Activated T-helper 1 cell treated with anti-CD3 and anti-CD28 coated beads, Interleukin-2, amount 50 U/mL, for 16 hours (primary cell): ENCODE results near the gene ACTR3.

Experiments
- DNase-seq, 2 donors: peaks; one replicate each; pipeline ENCODE4 v3.0.0-alpha.2; 2020; ENCODE audit warnings: low read depth in 1 of 2, low spot score in 1 of 2

ACTR3 gene

DNA sequence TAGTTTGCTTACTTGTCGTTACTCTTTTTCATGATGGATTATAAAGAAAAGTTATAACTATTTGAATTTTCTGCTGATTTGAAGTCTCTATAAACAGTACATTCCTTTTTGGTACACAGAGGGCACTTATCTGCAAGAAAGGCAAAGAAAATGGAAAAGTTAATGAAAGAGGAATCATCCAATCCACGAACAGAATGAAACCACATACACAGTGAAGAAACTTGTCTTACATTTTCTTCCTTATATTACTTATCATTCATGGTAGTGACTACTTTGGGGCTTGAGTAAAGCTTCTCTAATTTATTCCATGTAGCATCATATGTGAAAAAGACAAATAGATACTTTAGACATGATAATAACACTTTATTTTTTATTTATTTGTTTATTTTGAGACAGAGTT lies 14.8 kb upstream of the ACTR3 start:
- DNase-seq, result no peak

GRCh38 chr2:113876503-113877387 lies 13.1 kb upstream of the ACTR3 start:
- peak; percentile 20 to 53 for DNase-seq

DNA sequence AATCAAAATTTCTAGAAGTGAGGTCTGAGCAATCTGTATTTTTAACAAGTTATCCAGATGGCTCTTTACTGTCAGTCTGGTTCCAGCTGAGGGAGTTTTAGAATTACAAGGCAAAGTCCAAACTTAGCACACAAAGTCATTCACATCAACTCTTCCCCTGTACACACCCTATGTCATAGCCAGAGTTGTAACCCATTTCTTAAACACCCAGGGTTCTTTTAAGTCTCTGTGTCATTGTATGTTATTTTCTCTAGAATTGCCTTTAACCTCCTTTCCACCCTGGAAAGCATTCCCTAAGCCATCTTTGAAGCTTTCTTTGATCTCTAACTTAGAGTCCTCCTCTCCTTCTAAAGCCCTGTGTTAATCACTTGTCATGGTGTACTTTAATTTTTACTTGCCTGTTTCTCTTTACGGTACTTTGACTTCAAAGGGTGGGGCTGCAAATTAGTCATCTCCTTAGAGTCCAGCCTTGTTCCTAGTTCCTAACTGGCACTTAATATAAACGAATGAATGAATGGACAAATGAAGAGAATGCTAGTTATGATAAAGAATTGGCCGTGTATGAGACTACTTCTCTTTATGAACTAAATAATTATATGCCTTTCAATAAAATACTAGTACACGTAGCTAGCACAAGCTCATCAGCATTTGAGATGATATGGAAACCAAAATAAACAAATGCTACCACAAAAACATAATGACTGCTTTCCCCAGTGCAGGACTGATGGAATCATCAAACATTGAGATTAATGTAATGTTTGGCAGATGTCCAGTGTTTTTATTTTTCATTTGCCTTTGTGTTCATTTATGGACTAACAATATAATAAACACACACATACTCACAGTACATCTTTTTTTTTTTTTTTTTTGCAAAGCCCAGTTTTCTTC lies 11.9 kb upstream of the ACTR3 start:
- DNase-seq, result no peak

GRCh38 chr2:113878743-113879142 lies 11.1 kb upstream of the ACTR3 start:
- no peak for DNase-seq

- DNase-seq, result no peak
Observed at GRCh38 chr2:113879457-113879856, 10.4 kb upstream of the ACTR3 start.

DNA sequence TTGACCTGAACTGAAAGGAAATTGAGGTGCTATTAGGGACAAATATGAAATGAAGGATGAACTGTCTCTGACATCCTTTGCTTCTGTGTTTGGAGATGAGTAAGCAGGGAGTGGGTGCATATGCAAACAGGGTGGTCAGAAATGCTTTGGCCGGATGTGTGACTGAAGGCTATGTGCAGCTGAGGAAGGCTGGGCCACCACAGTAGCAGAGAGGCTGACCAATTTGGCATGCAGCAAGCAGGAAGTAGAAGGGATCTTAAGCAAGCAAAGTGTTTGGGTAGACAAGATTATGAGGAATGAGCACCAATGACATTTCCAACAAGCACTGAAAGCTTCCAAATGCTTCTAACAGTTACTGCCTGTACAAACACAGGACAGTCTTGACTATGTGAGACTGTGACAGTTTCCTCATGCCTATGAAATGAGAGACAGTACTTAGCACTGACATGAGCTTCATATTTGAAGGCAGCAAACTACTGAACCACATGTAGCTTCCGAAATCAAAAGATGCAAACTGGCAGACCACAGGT lies 3.3 kb upstream of the ACTR3 start:
- DNase-seq, result no peak

- no peak for DNase-seq
Observed at GRCh38 chr2:113887009-113887792, 2.7 kb upstream of the ACTR3 start.

GRCh38 chr2:113888641-113889470 lies 1.0 kb upstream of the ACTR3 start:
- DNase-seq, result no peak

DNA sequence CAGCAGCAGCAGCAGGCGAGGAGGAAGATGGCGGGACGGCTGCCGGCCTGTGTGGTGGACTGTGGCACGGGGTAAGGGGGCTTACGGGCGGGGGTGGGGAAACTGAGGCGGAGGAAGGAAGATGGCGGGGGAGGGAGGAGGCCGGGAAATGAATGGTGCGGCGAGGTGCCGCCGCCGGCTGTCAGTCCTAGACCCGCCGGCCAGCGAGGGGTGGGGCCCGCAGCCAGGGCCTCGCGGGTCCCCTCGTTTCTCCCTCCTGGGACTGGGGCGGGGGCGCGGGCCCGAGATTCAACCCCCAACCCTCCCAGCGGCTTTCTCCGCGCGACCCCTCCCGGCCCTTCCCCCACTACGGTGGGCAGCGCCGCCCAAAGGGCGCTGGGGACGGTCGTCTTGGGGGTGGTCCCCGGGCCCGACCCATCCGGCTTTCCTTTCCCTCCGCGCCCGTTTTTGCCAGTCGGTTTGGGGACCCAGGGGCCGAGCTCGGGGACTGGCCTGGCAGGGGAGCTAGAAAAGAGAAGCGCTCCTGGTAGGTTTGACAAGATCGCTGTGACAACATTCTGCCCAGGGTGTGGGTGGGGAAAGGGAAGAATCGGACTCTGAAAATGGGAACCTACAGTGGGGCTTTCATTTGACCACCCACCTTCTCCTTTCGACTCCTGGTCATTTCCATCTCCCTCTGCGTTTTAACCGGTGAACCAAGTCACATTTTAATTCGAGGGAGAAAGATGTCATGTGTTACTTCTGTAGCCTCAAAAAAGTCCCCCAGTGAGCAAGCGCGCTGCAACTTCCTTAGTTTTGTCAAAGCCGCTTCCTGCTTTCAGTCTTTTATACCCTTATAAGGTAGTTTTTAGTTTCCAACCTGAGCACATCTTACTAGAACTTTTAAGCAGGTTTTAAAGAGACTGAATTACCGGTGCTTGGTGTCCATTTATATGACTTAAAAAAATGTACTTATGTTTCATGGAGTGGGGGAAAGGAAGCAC lies 655 bp downstream of the ACTR3 start:
- DNase-seq, result peak; percentile 46 to 57

- no peak for DNase-seq
Observed at GRCh38 chr2:113891265-113891959, 1.5 kb downstream of the ACTR3 start.

- DNase-seq, result no peak
Observed at GRCh38 chr2:113892004-113892710, 2.3 kb downstream of the ACTR3 start.

- no peak for DNase-seq
Observed at GRCh38 chr2:113894156-113894743, 4.4 kb downstream of the ACTR3 start.

DNA sequence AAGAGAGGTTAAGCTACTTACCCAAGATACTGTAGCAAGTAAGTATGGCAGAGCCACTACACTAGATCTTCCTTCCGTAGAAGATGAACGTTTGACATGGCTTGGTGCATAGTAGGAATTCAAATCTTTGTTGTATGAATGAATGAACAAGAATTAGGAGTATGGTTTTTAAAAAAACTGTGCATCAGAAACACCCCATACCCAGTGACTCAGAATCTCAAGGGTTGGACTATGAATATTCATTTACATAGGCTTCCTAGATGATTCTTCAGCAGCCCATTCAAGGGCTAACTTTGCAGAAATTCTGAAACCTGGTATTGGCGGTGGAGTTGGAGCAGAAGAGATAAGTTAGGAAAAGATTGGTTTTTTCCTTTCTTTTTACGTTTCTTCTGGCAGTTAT lies 5.4 kb downstream of the ACTR3 start:
- no peak for DNase-seq

DNA sequence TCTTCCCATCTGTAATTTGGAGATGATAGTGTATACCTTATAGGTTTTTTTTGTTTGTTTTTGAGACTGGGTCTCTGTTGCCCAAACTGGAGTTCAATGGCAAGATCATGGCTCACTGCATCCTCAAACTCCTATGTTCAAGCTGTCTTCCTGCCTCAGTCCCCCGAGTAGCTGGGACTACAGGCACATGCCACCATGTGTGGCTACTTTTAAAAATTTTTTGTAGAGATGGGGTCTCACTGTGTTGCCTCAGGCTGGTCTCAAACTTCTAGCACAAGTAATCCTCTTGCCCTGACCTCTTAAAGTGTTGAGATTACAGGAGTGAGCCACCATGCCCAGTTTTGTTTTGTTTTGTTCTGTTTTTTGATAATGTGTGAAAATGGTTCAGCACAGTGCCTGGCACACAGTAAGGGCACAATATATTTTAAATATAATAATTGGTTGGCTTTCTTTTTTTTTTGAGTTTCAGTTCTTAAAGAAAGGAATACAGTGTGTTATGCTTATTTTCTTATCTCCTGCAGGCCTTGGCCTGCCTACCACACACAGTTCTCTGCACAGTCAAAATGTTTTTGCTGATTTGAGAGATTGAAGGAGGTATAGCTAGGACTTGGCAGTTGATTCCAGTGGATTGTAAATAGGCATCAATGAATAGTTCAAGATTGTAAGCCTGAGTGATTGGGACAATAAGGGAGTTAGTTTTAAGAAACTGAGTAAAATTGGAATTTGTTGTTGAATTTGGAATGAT lies 6.1 kb downstream of the ACTR3 start:
- no peak for DNase-seq

DNA sequence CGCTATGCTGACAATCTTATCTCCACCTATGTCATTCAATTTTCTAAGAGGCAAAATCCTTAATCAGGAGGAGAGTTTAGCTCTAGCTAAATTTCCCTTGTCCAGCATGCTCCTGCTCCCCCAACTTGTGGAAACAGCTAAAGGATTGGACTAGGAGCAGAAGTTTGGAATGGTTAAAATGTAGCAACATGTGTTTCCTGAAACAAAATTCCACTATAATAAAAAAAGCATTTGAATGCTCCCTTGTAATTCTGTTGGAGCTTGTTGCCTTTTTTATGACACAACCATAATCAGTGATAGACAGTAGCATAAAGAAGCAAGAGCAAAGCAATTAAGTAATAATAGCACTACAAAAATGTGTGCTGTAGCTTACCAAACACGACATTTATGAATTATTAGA lies 6.9 kb downstream of the ACTR3 start:
- no peak for DNase-seq

DNA sequence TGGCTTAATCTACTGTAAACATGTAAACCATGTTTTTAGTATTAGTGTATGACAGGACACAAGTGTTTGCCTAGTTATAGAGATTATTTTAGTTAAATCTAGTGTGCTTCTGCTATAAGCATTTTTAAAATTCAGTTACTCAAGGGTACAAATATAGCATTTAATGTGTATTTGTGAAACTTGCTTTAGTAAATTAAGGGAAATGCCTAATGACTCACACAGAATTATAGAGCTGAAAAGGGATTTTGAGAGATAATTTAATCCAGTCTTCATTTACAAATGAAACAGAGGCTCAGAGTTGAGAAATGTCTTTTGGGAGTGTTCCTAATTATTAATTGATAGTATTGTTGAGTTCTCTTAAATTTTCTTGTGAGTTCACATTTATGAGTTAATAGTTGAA lies 8.2 kb downstream of the ACTR3 start:
- no peak for DNase-seq

DNA sequence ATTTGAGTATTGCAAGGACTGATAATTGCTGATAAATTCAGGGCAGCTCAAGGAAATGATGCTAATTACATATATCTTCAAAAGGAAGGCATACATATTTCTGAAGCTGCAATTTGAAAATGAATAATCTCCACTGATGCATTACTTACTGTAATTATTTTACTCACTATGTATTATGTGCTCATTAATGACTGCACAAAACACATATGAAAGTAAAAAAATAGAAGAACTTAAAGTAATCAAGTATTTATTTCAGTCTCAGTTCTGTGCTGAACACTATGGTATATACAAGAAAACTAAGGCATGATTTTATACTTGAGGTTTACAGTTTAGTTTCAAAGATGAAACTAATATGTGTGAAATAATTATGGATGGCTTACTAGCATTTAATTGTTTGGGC lies 9.3 kb downstream of the ACTR3 start:
- no peak for DNase-seq
